Loucy (cell line): ENCODE data around the gene MTRF1L.

Experiments
- EZH2phosphoT487 ChIP-seq: fragments of 200-600 bp; IDR thresholded peaks from 2 replicates; pipeline ENCODE4 v1.6.1; 2018; ENCODE audit warnings: antibody characterized with exemption, mild to moderate bottlenecking, moderate library complexity, borderline replicate concordance
- TF ChIP-seq, protein P1 (sequence below): fragments of 200-600 bp; sonication (generic); conservative IDR thresholded peaks from 2 replicates; pipeline ENCODE4 v1.5.1; 2014; ENCODE audit warnings: mild to moderate bottlenecking, antibody characterized with exemption, low read length

- no peak for TF ChIP-seq EZH2phosphoT487
- TF ChIP-seq, protein P1, sequence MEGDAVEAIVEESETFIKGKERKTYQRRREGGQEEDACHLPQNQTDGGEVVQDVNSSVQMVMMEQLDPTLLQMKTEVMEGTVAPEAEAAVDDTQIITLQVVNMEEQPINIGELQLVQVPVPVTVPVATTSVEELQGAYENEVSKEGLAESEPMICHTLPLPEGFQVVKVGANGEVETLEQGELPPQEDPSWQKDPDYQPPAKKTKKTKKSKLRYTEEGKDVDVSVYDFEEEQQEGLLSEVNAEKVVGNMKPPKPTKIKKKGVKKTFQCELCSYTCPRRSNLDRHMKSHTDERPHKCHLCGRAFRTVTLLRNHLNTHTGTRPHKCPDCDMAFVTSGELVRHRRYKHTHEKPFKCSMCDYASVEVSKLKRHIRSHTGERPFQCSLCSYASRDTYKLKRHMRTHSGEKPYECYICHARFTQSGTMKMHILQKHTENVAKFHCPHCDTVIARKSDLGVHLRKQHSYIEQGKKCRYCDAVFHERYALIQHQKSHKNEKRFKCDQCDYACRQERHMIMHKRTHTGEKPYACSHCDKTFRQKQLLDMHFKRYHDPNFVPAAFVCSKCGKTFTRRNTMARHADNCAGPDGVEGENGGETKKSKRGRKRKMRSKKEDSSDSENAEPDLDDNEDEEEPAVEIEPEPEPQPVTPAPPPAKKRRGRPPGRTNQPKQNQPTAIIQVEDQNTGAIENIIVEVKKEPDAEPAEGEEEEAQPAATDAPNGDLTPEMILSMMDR = no peak
Measured at GRCh38 chr6:153024709-153025017, 22.2 kb upstream of the MTRF1L start.
